ENCODE measurements around the gene TUBB4B. TPM values are rescaled to one million over a fixed set of nuclear protein-coding genes. Genes with fewer than 3 reads are reported as not detected.

TUBB4B gene
- total RNA-seq, 4 donors from 2014 or later, result 367 to 753 (median 540) TPM

GRCh38 chr9:137253717-137254623 is 12.9 kb downstream of the TUBB4B start:
- H3K4me1 ChIP-seq, result peaks cover 18 to 40% (median 23%) of the 10 kb centered on the region in 3 donors
- peaks cover 0 to 6% (median 0%) of the 10 kb centered on the region in 4 donors for H3K27me3 ChIP-seq
- intact Hi-C loops (cut with DNase I), result no loop called here
- no peak for DNase-seq
- peaks cover 4 to 29% (median 7%) of the 10 kb centered on the region in 3 donors for H3K36me3 ChIP-seq
- WGBS, 2 donors, result 32 to 48% methylated on average over 6 to 13 of the region's 21 CpGs
- TF ChIP-seq CTCF (IDR thresholded peaks at IDR 0.05) (no peak), POLR2A (IDR thresholded peaks at IDR 0.05) (no peak)
- H3K27ac ChIP-seq, result peak overlapping the region in 3 of 4 donors; percentile 85 to 95 (median 93)
- H3K4me3 ChIP-seq, result peak overlapping the region; percentile 75 to 100 (median 92)
- H3K9me3 ChIP-seq, result no peaks in the 10 kb centered on the region

GRCh38 chr9:137254624-137255447 is 13.7 kb downstream of the TUBB4B start, which contains the start of gene NELFB:
TSS of gene NELFB (plus strand) at chr9:137255327.
- TF ChIP-seq POLR2A (IDR thresholded peaks at IDR 0.05), result peak in 2 of 4 donors; percentile 43 to 57
- TF ChIP-seq CTCF (IDR thresholded peaks at IDR 0.05), result peak in 3 of 6 experiments; percentile 6 to 49 (median 15)
- intact Hi-C loops (cut with DNase I), result no loop called here
- Histone ChIP-seq H3K4me1 (peaks cover 18 to 40% (median 23%) of the 10 kb centered on the region in 3 donors), H3K36me3 (peaks cover 4 to 35% (median 7%) of the 10 kb centered on the region in 3 donors), H3K27me3 (peaks cover 0 to 6% (median 0%) of the 10 kb centered on the region in 4 donors), H3K27ac (peak within 1 kb of the TSS; percentile 80 to 95 (median 89)), H3K4me3 (peak within 1 kb of the TSS; percentile 75 to 100 (median 92)), H3K9me3 (no peaks in the 10 kb centered on the region)
- 4 to 8% methylated on average over 6 to 22 of the region's 105 CpGs for WGBS, 2 donors
- DNase-seq, result no peak

- TF ChIP-seq CTCF (IDR thresholded peaks at IDR 0.05) (no peak), POLR2A (IDR thresholded peaks at IDR 0.05) (no peak)
These were observed 14.5 kb downstream of the TUBB4B start for GRCh38 chr9:137255448-137256114.

GRCh38 chr9:137256362-137256761 is 15.3 kb downstream of the TUBB4B start:
- peaks cover 4 to 48% (median 7%) of the 10 kb centered on the region in 3 donors for H3K36me3 ChIP-seq
- no peaks in the 10 kb centered on the region for H3K9me3 ChIP-seq
- 85% methylated on average over 8 to 11 of the region's 15 CpGs for WGBS, 2 donors
- intact Hi-C loops (cut with DNase I), result no loop called here
- TF ChIP-seq CTCF (IDR thresholded peaks at IDR 0.05), result no peak
- TF ChIP-seq POLR2A (IDR thresholded peaks at IDR 0.05), result no peak
- H3K4me1 ChIP-seq, result peaks cover 18 to 40% (median 23%) of the 10 kb centered on the region in 3 donors
- H3K27ac ChIP-seq, result no peak overlapping the region
- no peaks in the 10 kb centered on the region for H3K27me3 ChIP-seq
- H3K4me3 ChIP-seq, result peak overlapping the region; percentile 75 to 100 (median 92)
- DNase-seq, result no peak

More at GRCh38 chr9:137255448-137256114, 14.5 kb downstream of the TUBB4B start:
- peak overlapping the region; percentile 75 to 100 (median 92) for H3K4me3 ChIP-seq
- H3K4me1 ChIP-seq, result peaks cover 18 to 40% (median 23%) of the 10 kb centered on the region in 3 donors
- intact Hi-C loops (cut with DNase I), result no loop called here
- H3K9me3 ChIP-seq, result no peaks in the 10 kb centered on the region
- peaks cover 0 to 6% (median 0%) of the 10 kb centered on the region in 4 donors for H3K27me3 ChIP-seq
- DNase-seq, result no peak
- WGBS, 2 donors, result no CpG with 5 or more reads among the region's 51 CpGs
- peak overlapping the region; percentile 80 to 95 (median 86) for H3K27ac ChIP-seq
- peaks cover 4 to 43% (median 7%) of the 10 kb centered on the region in 3 donors for H3K36me3 ChIP-seq
